Ovary (tissue), 9 donors: ENCODE results near the gene KRTAP5-11. TPM values are rescaled to one million over a fixed set of nuclear protein-coding genes. Genes with fewer than 3 reads are reported as not detected.

ENCODE experiments used
- DNase-seq, 5 donors: peaks; one replicate each; pipeline ENCODE4 v3.0.0-alpha.2; 2019 to 2020
- H3K27ac ChIP-seq, 2 donors: fragments of 200-600 bp; one replicate each; pipeline versions ENCODE4 v1.5.1 to v1.8.0; 2019 to 2022
- H3K27me3 ChIP-seq: fragments of 200-600 bp; one replicate; pipeline ENCODE4 v1.8.0; 2022
- H3K36me3 ChIP-seq: fragments of 200-600 bp; sonication (generic); one replicate; pipeline ENCODE4 v1.5.1; 2019
- H3K4me1 ChIP-seq: one replicate; pipeline ENCODE4 v1.8.1; 2013; ENCODE audit warnings: mild to moderate bottlenecking, moderate library complexity; ENCODE audit not compliant: insufficient read depth
- H3K4me3 ChIP-seq: fragments of 200-600 bp; sonication (generic); one replicate; pipeline ENCODE4 v1.5.1; 2017
- H3K9me3 ChIP-seq, 2 donors: fragments of 200-600 bp in 1 of 2; sonication (generic) in 1 of 2; one replicate each; pipeline versions ENCODE4 v1.5.1 to v1.8.1; 2013 to 2019; ENCODE audit warnings: mild to moderate bottlenecking in 1 of 2, moderate library complexity in 1 of 2
- EP300 ChIP-seq: sonication (generic); formaldehyde crosslinking; IDR thresholded peaks from one replicate; pipeline ENCODE4 v1.6.1; 2017; ENCODE audit warnings: antibody characterized with exemption
- POLR2A ChIP-seq: fragments of 450-650 bp; IDR thresholded peaks from one replicate; pipeline ENCODE4 v1.6.1; 2017; ENCODE audit warnings: antibody characterized with exemption, mild to moderate bottlenecking, moderate library complexity
- WGBS, 3 donors: extraction: QIAGEN DNeasy Blood & Tissue Kit in 1 of 3; methylation state at CpG; one replicate each; pipeline versions ENCODE4 v1.1.5 to v1.1.7; 2013 to 2017; 5-methylcytosine and 5-hydroxymethylcytosine counted together
- intact Hi-C, 4 donors: fragments of 100-400 bp; cut with DNase I; formaldehyde crosslinking; loops; one replicate each; pipeline versions ENCODE4 v1.11.0 to v1.15.1; 2022 to 2023
- polyA plus RNA-seq, 2 donors: library from polyadenylated mRNA; stranded (reverse); fragments of 200-250 nt in 1 of 2; fragments of 350-450 nt in 1 of 2; fragmentation: Illumina TruSeq in 1 of 2; extraction: RNeasy Lipid Tissue Mini Kit (QIAGEN cat#74804) in 1 of 2; gene quantifications; one replicate each; pipeline ENCODE4 v1.2.3, GENCODE V29; 2013 to 2014
- small RNA-seq: library from RNA; depleted of rRNA; stranded (forward); fragments of <200 nt; gene quantifications from one replicate; pipeline ENCODE3, GENCODE V24; 2016
- total RNA-seq, 7 donors: library from RNA; depleted of rRNA in 2 of 7; stranded (reverse); fragments of >200 nt in 2 of 7; fragmentation: NEBNext Ultra II Directional in 3 of 7; extraction: Animal tissue kit (Norgen Biotek cat#: 25700) in 3 of 7; gene quantifications; one replicate each; pipeline versions ENCODE4 v1.1.0 to v1.2.4, GENCODE V29; 2016 to 2023
- TF ChIP-seq, protein P1 (sequence below), 3 donors: fragments of 450-650 bp in 2 of 3; fragments of 200-600 bp in 1 of 3; IDR thresholded peaks; one replicate each; pipeline versions ENCODE4 v1.5.1 to v1.8.0; 2016 to 2022; ENCODE audit warnings: antibody characterized with exemption in 3 of 3, mild to moderate bottlenecking in 1 of 3
- donor health status: DM: no; HTN: no; CAD: no; lungs with moderate emphysema.
- donor health status: DM: no; HTN: no; CAD: no.
- donor health status: Bipolar disorder and iron deficiency.
- donor health status: DM: yes; HTN: yes; CAD: no.
- donor health status: DM: no; HTN: no; CAD: no.
- donor health status: DM: yes; HTN: yes; CAD: no.

Gene KRTAP5-11
- total and polyA plus RNA-seq, 9 donors, result not detected

DNA sequence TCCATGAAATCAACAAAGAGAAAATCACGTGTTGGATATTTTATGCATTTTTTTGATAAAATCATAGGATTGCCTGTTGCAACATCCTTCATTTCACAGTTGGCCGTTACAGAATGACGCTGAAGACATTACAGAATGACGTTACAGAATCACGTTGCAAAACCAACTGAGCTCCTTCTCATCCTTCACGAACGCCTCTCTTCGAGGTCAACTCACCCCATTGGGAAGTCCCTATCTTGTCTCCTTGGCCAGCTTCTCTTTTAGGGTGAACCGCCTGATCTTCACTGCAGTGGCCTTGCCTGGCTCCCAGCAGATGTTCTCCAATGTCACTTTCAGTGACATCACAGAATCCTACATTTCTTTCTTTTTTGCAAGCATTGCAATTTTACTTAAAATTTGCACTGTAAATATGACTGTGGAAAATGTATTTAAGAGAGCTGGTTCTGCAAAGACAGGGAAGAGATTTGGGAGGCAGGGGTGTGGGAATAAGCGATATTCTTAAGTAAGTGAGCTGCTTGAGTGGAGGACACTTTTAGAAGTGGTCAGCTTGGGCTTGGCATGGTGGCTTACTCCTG lies 50.6 kb downstream of the KRTAP5-11 start:
- intact Hi-C loops, result no loop called here
- no peaks in the 10 kb centered on the region for H3K9me3 ChIP-seq
- H3K27me3 ChIP-seq, result no peaks in the 10 kb centered on the region
- DNase-seq, result no peak
- TF ChIP-seq POLR2A (no peak), EP300 (no peak)
- TF ChIP-seq, protein P1, sequence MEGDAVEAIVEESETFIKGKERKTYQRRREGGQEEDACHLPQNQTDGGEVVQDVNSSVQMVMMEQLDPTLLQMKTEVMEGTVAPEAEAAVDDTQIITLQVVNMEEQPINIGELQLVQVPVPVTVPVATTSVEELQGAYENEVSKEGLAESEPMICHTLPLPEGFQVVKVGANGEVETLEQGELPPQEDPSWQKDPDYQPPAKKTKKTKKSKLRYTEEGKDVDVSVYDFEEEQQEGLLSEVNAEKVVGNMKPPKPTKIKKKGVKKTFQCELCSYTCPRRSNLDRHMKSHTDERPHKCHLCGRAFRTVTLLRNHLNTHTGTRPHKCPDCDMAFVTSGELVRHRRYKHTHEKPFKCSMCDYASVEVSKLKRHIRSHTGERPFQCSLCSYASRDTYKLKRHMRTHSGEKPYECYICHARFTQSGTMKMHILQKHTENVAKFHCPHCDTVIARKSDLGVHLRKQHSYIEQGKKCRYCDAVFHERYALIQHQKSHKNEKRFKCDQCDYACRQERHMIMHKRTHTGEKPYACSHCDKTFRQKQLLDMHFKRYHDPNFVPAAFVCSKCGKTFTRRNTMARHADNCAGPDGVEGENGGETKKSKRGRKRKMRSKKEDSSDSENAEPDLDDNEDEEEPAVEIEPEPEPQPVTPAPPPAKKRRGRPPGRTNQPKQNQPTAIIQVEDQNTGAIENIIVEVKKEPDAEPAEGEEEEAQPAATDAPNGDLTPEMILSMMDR (IDR thresholded peaks at IDR 0.05), result no peak
- H3K4me1 ChIP-seq, result no peaks in the 10 kb centered on the region
- no peak overlapping the region for H3K4me3 ChIP-seq
- H3K27ac ChIP-seq, result no peak overlapping the region
- no peaks in the 10 kb centered on the region for H3K36me3 ChIP-seq
- 68 to 78% (median 74%) methylated on average over 10 of the region's 10 CpGs for WGBS, 3 donors

Small RNAs within 50 kb of the gene (small RNA-seq; reads per million reads assigned to genes)
- not detected for gene AP000867.1
- gene KRTAP5-14P, result not detected

Other genes with a start within 250 kb of the KRTAP5-11 start
- gene DHCR7, start 134.5 kb downstream of the KRTAP5-11 start, total RNA-seq, result 100 to 1,000 TPM in 2 of 7 donors, 10 to 100 TPM in 5; 29.3 to 264 (median 51.1) TPM
- gene DHCR7, start 134.5 kb downstream of the KRTAP5-11 start, polyA plus RNA-seq, result 10 to 100 TPM; 25.3 to 61.0 TPM
- 10 to 100 TPM; 30.8 to 69.0 (median 53.0) TPM for gene NADSYN1, start 129.7 kb downstream of the KRTAP5-11 start, total RNA-seq
- 10 to 100 TPM; 33.6 to 40.6 TPM for gene NADSYN1, start 129.7 kb downstream of the KRTAP5-11 start, polyA plus RNA-seq
- under 1 TPM in 4 of 7 donors, not detected in 3; 0.22 to 0.27 (median 0.23) TPM for gene KRTAP5-7, start 55.6 kb downstream of the KRTAP5-11 start, total RNA-seq
- gene KRTAP5-7, start 55.6 kb downstream of the KRTAP5-11 start, polyA plus RNA-seq, result not detected
- gene KRTAP5-8, start 44.9 kb downstream of the KRTAP5-11 start, total RNA-seq, result not detected
- gene KRTAP5-8, start 44.9 kb downstream of the KRTAP5-11 start, polyA plus RNA-seq, result not detected
- gene KRTAP5-9, start 34.5 kb downstream of the KRTAP5-11 start, total RNA-seq, result under 1 TPM in 2 of 7 donors, not detected in 5; 0.46 to 0.77 TPM
- under 1 TPM in 1 of 2 donors, not detected in 1; 0.17 TPM for gene KRTAP5-9, start 34.5 kb downstream of the KRTAP5-11 start, polyA plus RNA-seq
- gene KRTAP5-10, start 17.3 kb downstream of the KRTAP5-11 start, total RNA-seq, result under 1 TPM in 2 of 7 donors, not detected in 5; 0.18 to 0.35 TPM
- not detected for gene KRTAP5-10, start 17.3 kb downstream of the KRTAP5-11 start, polyA plus RNA-seq